Activated CD4-positive, alpha-beta T cell treated with anti-CD3 and anti-CD28 coated beads for 24 hours (primary cell): ENCODE measurements around the gene CDC5L.

Experiments
- DNase-seq, 2 donors: peaks; one replicate each; pipeline ENCODE4 v3.0.0-alpha.2; 2020; ENCODE audit warnings: low read depth in 2 of 2

Gene CDC5L

DNA sequence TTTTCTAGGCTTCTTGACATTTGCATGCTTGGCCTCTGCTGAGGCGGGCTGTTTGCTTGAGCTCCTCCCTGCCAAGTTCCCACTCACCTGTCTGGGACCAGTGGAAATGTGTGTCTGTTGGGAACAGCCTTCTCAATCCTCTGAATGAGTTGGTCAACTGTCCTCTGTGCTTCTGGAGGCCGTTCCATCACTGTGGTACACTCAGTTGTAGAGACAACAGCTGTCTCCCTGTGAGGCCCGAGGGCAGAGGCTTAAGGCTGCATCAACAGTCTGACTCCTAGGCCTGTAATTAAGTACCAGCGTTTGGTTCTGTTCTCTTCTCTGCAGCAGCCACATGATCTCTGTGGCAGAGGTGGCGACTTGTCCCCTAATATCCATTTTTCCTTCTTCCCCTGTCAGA lies 110.9 kb downstream of the CDC5L start:
- DNase-seq: no peak

DNA sequence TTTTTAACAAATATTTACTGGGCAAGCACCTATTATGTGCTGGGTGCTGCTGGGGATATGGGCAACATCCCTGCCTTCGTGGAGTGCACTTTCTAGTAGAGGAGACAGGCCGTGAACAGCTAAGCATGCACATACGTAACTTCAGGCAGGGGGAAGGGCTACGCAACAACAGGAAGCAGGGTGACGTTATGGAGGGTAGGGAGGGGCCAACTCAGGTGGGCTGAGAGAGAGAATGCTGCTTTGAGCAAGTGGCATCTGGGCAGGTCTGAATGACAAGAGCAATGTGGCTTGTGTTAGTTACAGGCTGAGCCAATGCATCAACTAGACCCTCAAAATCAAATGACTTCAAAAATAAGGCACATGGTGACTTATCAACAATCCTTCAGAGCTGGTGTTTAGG lies 112.1 kb downstream of the CDC5L start:
- no peak for DNase-seq
